NOMO-1 treated with dmso at 0.1 percent for 144 hours (cell line): ENCODE results near the gene KICS2.
"Not testable (repeated sequence)": the region's sequence is repeated elsewhere in the genome, so short reads cannot be mapped to it uniquely, and the experiment has no call there.

Experiments used
- DNase-seq: peaks from one replicate; lab custom pipeline; 2025; ENCODE audit not compliant: unreplicated experiment; lab: John Stamatoyannopoulos, UW

Gene KICS2

DNA sequence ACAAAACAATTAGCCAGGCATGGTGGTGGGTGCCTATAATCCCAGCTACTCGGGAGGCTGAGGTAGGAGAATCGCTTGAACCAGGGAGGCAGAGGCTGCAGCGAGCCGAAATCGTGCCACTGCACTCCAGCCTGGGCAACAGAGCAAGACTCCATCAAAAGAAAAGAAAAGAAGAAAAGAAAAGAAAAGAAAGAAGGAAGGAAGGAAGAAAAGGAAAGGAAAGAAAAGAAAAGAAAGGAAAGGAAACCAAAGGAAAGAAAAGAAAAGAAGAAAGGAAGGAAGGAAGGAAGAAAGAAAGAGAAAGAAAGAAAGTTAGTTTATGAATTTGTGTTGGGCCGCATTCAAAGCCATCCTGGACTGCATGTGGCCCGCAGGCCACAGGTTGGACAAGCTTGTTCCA lies 4.5 kb downstream of the KICS2 start:
- not testable (repeated sequence) for DNase-seq

DNA sequence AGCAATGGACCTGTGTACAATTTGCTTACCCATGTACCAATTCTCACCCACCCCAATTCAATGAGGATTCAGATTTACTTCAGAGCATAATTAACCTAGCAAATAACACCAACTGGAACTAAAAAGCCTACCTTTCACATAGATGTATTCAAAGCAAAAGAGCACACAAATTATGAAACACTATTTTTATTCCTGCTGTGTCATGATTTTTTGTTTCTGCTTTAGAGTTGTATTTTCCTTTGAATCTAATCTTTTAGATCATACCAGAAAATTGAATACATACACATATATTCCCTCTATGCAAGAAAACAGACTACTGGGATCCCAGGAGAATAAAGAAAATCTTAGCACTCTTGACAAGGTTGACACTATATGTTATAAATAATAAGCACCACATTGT lies 5.9 kb downstream of the KICS2 start:
- DNase-seq = no peak

DNA sequence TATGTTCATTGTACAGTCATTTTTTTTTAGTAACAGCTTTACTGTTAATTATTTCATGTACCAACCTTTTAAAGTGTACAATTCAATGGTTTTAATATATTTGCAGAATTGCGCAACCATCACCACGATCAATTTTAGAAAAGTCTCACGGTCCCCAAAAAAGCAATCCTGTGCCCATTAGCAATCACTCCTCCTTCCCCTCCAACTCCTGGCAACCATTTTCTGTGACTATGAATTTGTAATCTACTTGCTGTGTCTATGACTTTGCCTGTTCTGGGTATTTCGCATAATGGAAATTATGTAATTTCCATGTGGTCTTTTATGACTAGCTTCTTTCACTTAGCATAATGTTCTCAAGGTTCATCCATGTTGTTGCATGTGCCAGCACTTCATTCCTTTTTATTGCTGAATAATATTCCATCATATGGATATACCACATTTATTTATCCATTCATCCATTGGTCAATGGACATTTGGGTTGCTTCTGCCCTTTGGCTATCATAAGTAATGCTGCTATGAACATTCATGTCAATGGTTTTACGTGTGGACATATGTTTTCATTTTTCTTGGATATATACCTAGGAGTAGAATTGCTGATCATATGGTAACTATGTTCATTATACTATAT lies 9.9 kb downstream of the KICS2 start:
- DNase-seq = no peak

- DNase-seq = no peak
Measured at GRCh38 chr12:64207453-64207852, 14.6 kb downstream of the KICS2 start.

DNA sequence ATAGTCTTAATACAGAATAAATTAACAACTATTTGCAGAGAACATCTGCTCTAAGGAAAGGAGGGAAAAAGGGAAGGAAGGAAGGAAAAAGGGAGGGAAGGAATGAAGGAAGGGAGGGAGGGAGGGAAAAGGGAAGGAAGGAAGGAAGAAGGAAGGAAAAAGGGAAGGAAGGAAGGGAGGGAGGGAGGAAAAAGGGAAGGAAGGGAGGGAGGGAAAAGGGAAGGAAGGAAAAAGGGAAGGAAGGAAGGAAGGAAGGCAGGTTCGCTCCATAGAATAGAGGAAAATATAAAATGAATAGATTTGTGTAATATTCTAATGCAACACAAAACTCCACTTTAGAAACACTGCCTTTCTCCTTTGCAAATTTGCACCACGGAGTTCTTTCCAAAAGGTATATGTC lies 16.6 kb downstream of the KICS2 start:
- DNase-seq = no peak

- DNase-seq = no peak
Measured at GRCh38 chr12:64203775-64204174, 18.3 kb downstream of the KICS2 start.

- DNase-seq = no peak
Measured at GRCh38 chr12:64203036-64203435, 19.1 kb downstream of the KICS2 start.

- not testable (repeated sequence) for DNase-seq
Measured at GRCh38 chr12:64195841-64196240, 26.3 kb downstream of the KICS2 start.

GRCh38 chr12:64194333-64195149 lies 27.6 kb downstream of the KICS2 start:
- no peak for DNase-seq

DNA sequence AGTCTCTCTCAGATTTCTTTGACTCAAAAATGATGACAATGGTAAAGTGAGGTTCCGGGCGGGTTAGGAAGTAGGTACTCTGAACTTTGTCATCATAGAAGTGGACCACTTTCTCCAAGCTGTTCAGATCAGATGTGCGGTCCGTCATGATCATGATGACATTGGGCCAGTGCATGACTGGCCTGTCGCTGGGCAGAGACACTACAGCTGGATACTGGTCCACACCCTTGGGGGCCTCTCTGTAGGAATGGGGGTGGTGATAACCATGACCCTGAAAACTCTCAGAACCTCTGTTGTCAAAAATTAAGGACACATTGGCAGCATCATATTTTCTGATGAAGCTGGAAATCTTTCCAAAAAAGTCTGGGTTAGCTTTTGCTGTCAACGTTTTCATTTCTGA lies 28.2 kb downstream of the KICS2 start:
- no peak for DNase-seq

DNA sequence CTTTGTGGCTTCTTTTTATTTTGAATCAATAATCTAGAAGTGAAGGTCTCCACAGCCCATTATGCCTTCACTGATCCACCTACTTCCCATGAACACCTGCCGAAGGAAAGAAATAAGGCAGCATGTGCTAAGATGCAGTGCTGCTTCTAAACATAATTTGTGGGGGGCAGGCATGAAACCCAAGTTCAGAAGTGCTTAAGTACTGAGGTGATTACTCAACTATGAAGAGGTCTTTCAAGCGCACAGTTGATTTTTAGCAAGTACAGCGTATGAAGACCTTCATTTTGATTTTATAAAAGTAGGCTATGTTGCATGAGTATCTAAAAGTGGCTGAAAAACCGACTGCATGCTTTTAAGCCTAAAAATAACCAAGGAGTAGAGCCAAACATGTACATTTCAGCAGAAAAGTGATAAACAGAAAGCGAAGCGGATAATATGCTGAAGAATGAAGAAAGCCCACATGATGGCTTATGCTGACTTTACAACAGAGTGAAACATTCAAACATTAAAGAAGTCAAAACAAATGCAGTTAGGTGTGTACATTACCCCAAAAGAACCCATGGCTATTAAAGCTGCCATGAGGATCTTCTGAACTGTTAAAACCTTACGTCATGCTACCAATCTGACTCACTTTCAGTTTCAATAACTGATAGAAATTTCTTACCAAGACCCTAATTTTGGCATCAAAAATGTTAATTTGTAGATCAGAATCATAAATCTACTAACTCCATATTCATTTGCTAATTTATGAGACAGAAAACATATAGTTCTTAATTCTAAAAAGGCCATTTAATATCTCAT lies 29.3 kb downstream of the KICS2 start:
- DNase-seq = no peak

DNA sequence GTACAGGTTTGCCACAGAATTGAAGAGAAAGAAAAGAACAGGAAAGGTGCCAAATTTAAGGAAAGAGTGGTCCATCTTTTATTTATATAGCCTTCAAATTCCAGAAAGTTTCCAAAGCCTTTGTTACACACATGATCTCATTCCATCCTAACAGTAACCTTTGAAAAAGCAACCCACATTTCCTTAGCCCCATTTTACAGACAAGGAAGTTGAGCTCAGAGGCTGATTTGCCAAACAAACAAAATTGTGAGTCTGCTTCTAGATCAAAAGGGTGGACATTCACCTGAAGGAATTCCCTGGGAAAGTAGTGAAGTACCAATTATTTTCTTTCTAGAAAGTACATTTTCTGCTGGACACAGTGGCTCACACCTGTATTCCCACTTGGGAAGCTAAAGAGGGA lies 32.0 kb downstream of the KICS2 start:
- DNase-seq = no peak

GRCh38 chr12:64189530-64189929 lies 32.6 kb downstream of the KICS2 start:
- no peak for DNase-seq

DNA sequence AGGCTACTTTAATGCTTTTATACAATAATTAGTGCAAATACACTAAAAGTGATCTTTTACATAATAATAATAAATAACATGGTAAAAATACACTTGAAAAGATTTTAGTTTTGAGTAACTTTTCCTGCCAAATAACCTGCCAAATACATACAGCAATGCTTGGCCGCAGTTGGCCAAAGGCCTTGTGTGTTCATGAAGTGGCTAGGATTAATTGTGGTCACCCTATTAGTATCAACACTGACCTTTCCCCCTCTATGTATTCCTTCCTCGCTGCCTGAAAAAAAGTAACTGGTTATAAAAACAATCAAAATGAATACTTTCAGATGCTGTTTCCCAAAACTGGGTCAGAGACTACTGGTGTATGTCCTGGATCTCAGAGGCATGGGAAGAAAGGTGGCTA lies 34.3 kb downstream of the KICS2 start:
- no peak for DNase-seq

DNA sequence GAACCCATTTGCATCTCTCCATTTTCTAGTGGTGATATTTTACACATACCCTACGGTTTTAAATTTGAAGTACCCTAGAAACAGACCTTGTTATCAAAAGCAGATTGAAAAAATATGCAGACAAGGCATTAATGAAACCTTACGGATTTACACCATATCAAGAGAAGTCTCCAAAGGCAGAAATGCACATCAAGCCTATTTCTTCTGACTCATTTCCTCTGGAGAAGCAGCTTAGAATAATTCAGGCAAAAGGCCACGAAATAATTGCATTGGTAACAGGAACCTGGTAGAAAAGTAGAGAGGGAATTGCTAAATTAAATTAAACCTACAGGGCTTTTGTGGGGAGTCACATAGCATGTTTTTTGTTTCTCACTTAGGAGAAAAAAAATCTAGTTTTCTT lies 34.7 kb downstream of the KICS2 start:
- DNase-seq = peak; percentile 18

DNA sequence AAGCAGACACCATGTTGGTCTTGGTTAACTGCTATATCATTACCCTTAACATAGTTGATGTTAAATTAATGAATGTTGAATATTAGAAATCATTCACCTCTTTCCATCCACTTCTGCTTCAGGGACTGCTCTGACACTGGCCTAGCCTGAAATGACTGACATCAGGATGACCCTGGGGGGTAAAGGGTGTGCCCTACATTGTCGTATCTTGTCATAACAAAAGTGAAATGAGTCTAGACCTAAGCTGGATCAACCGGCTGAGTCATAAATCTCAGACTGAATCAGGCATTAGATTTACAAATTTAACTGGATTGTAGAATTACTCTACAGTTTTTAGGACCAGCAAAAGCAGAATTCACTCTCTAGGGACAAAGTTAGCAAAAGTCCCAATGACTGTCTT lies 35.3 kb downstream of the KICS2 start:
- DNase-seq = no peak

GRCh38 chr12:64184216-64184615 lies 37.9 kb downstream of the KICS2 start:
- no peak for DNase-seq

GRCh38 chr12:64181430-64182291 lies 40.4 kb downstream of the KICS2 start:
- no peak for DNase-seq

DNA sequence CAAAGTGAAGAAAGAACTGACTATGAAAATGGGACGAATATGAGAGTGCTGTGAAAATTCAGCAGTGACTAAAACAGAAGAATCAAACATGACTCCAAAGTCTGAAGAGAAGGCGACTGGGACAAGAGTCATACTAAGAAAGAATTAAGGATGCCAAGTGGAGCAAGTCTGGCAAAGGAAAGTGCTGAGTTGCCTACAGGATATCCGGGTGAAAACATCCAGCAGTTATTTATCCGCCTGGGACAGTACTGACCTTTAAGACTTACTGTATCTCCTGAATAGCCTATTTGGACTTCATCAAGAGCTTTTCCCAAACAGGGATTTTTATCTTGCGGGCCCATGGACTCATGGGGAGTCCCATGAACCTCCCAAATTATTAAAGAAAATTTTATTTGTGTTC lies 41.1 kb downstream of the KICS2 start:
- no peak for DNase-seq

DNA sequence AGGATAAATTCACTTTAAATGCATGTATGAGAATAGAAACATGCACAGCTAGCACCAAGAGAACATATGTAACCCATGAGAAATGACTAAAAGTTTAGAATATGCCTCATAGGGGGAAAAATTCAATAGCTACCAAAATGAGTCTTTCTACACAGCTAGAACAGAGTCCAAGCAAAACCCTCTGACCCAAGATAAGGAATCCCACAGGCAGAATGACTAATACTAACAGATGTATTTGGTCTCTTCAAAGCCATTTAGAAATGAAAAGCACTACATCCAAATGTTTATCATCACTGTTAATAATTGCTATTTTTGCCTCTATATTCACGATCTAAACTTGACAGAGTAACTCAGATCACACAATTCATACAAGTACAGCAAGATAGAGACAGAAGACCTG lies 44.0 kb downstream of the KICS2 start:
- no peak for DNase-seq

GRCh38 chr12:64177001-64177400 lies 45.1 kb downstream of the KICS2 start:
- DNase-seq = no peak
